NK-92 (cell line): ENCODE data around the gene ATRIP.

Experiments used
- DNase-seq: peaks from one replicate; lab custom pipeline; 2025; ENCODE audit not compliant: unreplicated experiment; lab: John Stamatoyannopoulos, UW

Gene ATRIP

DNA sequence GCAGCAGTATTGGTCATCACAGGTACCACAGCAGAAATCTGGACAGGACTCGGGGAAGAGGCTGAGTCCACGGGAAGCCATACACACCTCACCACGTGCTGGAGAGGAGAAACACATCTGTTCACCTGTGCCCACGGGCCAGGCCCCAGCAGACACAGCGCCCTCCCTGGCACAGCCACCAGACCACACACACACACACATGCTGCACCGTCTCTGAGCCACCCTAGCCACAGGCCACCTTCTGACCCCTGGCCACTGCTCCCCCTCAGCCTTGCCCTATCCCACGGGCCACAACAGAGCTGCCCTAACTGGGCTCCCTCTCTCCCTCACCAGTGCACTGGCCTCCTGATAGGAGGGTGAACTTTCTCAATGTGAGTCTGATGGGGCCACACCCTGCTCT, 54.7 kb downstream of the ATRIP start:
- DNase-seq: no peak

- DNase-seq: no peak
These were observed 55.6 kb downstream of the ATRIP start for GRCh38 chr3:48502121-48502520.

GRCh38 chr3:48502728-48503168, 56.2 kb downstream of the ATRIP start:
- DNase-seq: no peak

GRCh38 chr3:48503401-48504050, 57.0 kb downstream of the ATRIP start:
- DNase-seq: no peak

GRCh38 chr3:48504051-48504946, 57.8 kb downstream of the ATRIP start, which contains the start of gene SHISA5:
Gene SHISA5 (minus strand): TSS chr3:48504174. CDS start chr3:48504094, 80 bp downstream.
- DNase-seq: no peak

GRCh38 chr3:48505146-48505545, 58.6 kb downstream of the ATRIP start:
- no peak for DNase-seq

- no peak for DNase-seq
These were observed 59.5 kb downstream of the ATRIP start for GRCh38 chr3:48505968-48506504.

DNA sequence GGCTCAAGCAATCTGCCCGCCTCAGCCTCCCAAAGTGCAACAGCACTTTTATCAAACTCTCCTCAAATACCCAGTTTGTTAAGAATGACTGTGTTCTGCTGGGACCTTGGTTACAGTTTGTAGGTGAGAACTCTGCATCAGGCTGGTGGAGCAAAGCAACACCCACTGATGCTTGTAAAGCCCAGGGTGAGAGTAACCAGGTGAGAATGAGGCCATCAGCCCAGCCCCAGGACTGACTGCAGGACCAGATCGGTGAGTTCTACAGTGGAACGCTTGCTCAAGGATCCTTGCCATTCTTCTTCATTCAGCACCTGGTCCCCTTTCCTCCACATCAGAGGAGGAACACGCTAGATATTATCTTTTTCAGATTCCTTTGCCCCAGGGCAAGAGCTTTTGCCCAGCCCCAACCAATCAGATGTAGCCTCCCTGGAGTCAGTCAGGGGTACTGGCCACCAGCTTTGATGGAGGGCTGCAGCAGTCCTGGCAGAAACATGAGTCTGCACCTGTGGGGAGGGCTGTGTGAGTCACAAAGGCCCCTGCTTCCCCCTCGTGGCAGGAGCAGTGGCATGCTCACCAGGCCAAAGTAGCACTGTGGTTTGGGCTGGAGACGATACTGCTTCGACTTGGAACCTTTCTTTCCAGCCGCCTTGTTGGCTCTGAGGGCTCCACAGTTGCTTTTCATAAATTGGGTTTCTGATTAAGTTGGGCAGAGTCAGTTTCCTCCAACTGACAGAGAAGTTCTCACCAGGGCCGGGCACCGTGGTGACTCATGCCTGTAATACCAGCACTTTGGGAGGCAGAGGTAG, 60.9 kb downstream of the ATRIP start:
- no peak for DNase-seq

- no peak for DNase-seq
These were observed 65.0 kb downstream of the ATRIP start for GRCh38 chr3:48511551-48511950.

- no peak for DNase-seq
These were observed 68.1 kb downstream of the ATRIP start for GRCh38 chr3:48514431-48515227.
